ENCODE measurements around the gene OPRM1. TPM values are rescaled to one million over a fixed set of nuclear protein-coding genes. Genes with fewer than 3 reads are reported as not detected.

Gene OPRM1
- total and polyA plus RNA-seq, 9 donors = not detected

- Histone ChIP-seq H3K9me3 (no peaks in the 10 kb centered on the region), H3K27me3 (no peaks in the 10 kb centered on the region), H3K4me1 (ENCODE audit: insufficient read depth) (peaks cover 1% of the 10 kb centered on the region), H3K27ac (no peak overlapping the region), H3K36me3 (no peaks in the 10 kb centered on the region), H3K4me3 (no peak overlapping the region)
- TF ChIP-seq POLR2A (IDR thresholded peaks at IDR 0.05) (no peak), EP300 (IDR thresholded peaks at IDR 0.05) (no peak)
- TF ChIP-seq, protein P1, sequence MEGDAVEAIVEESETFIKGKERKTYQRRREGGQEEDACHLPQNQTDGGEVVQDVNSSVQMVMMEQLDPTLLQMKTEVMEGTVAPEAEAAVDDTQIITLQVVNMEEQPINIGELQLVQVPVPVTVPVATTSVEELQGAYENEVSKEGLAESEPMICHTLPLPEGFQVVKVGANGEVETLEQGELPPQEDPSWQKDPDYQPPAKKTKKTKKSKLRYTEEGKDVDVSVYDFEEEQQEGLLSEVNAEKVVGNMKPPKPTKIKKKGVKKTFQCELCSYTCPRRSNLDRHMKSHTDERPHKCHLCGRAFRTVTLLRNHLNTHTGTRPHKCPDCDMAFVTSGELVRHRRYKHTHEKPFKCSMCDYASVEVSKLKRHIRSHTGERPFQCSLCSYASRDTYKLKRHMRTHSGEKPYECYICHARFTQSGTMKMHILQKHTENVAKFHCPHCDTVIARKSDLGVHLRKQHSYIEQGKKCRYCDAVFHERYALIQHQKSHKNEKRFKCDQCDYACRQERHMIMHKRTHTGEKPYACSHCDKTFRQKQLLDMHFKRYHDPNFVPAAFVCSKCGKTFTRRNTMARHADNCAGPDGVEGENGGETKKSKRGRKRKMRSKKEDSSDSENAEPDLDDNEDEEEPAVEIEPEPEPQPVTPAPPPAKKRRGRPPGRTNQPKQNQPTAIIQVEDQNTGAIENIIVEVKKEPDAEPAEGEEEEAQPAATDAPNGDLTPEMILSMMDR (IDR thresholded peaks at IDR 0.05) = no peak
- intact Hi-C loops (cut with DNase I) = no loop called here
- WGBS, 3 donors = 72 to 81% (median 73%) methylated on average over 3 of the region's 3 CpGs
- no peak for DNase-seq
Measured at GRCh38 chr6:154161689-154162088, 122.6 kb downstream of the OPRM1 start.

DNA sequence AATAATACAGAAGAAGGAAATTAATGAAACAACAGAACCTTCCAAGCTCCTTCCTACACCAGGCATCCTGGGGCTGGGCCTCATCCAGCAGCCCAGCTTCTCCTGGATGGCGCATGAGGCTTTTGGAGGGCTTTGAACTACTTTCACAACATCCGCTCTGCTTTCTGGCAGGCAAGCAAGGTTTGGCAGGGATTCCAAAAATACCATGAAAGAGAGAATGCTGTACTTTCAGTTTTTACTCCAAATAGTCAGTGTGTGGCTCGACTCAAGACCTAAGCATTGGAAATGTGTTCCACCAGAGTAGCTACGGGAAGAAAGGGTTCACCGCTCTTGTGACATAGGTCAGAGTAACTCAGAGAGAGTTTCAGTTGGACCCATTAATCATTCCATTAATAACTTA, 125.4 kb downstream of the OPRM1 start:
- 3 to 5% (median 4%) methylated on average over 5 of the region's 5 CpGs for WGBS, 3 donors
- peak overlapping the region in 1 of 2 donors; percentile 21 for H3K27ac ChIP-seq
- H3K4me3 ChIP-seq = no peak overlapping the region
- H3K27me3 ChIP-seq = no peaks in the 10 kb centered on the region
- DNase-seq = peak; percentile 72 to 84 (median 81)
- H3K4me1 ChIP-seq (ENCODE audit: insufficient read depth) = no peaks in the 10 kb centered on the region
- intact Hi-C loops (cut with DNase I) = no loop called here
- TF ChIP-seq EP300 (IDR thresholded peaks at IDR 0.05) (no peak), POLR2A (IDR thresholded peaks at IDR 0.05) (no peak)
- TF ChIP-seq, protein P1 (IDR thresholded peaks at IDR 0.05) = no peak
- H3K9me3 ChIP-seq = no peaks in the 10 kb centered on the region
- H3K36me3 ChIP-seq = no peaks in the 10 kb centered on the region

GRCh38 chr6:154165478-154165877, 126.4 kb downstream of the OPRM1 start:
- WGBS, 3 donors = 76 to 84% (median 81%) methylated on average over 2 of the region's 2 CpGs
- no peak for TF ChIP-seq POLR2A (IDR thresholded peaks at IDR 0.05)
- TF ChIP-seq, protein P1 (IDR thresholded peaks at IDR 0.05) = no peak
- TF ChIP-seq EP300 (IDR thresholded peaks at IDR 0.05) = no peak
- Histone ChIP-seq H3K4me1 (ENCODE audit: insufficient read depth) (no peaks in the 10 kb centered on the region), H3K36me3 (no peaks in the 10 kb centered on the region), H3K27ac (no peak overlapping the region), H3K27me3 (no peaks in the 10 kb centered on the region), H3K9me3 (no peaks in the 10 kb centered on the region), H3K4me3 (no peak overlapping the region)
- DNase-seq = no peak
- intact Hi-C loops (cut with DNase I) = no loop called here

- DNase-seq = no peak
- Histone ChIP-seq H3K9me3 (no peaks in the 10 kb centered on the region), H3K36me3 (no peaks in the 10 kb centered on the region), H3K27me3 (no peaks in the 10 kb centered on the region), H3K27ac (no peak overlapping the region), H3K4me1 (ENCODE audit: insufficient read depth) (no peaks in the 10 kb centered on the region), H3K4me3 (no peak overlapping the region)
- intact Hi-C loops (cut with DNase I) = no loop called here
- no peak for TF ChIP-seq POLR2A (IDR thresholded peaks at IDR 0.05)
- TF ChIP-seq EP300 (IDR thresholded peaks at IDR 0.05) = no peak
- TF ChIP-seq, protein P1 (IDR thresholded peaks at IDR 0.05) = no peak
- 83 to 95% (median 92%) methylated on average over 9 of the region's 9 CpGs for WGBS, 3 donors
Measured at GRCh38 chr6:154166140-154166539, 127.1 kb downstream of the OPRM1 start.

Measured in ovary (tissue), 9 donors.